Left lung (tissue), 10 donors: ENCODE results near the gene ANKRD33B. TPM values are rescaled to one million over a fixed set of nuclear protein-coding genes. Genes with fewer than 3 reads are reported as not detected.

Experiments used
- ATAC-seq: fragments of 200-7000 bp; cut with Tn5 transposase; one replicate; pipeline ENCODE4 v1.9.1; 2020; ENCODE audit warnings: moderate library complexity
- DNase-seq, 4 donors: peaks; one replicate each; pipeline ENCODE4 v3.0.0-alpha.2; 2013 to 2020
- H3K27ac ChIP-seq, 2 donors: fragments of 200-600 bp; sonication (generic) in 1 of 2; one replicate each; pipeline versions ENCODE4 v1.5.0 to v1.8.0; 2020 to 2021
- H3K27me3 ChIP-seq, 2 donors: fragments of 200-600 bp; sonication (generic) in 1 of 2; one replicate each; pipeline versions ENCODE4 v1.5.0 to v1.8.0; 2020 to 2021
- H3K36me3 ChIP-seq, 2 donors: fragments of 200-600 bp; sonication (generic) in 1 of 2; one replicate each; pipeline versions ENCODE4 v1.5.0 to v1.8.0; 2020 to 2021
- H3K4me1 ChIP-seq, 2 donors: fragments of 200-600 bp; one replicate each; pipeline ENCODE4 v1.8.0; 2021
- H3K4me3 ChIP-seq, 2 donors: fragments of 200-600 bp; sonication (generic) in 1 of 2; one replicate each; pipeline versions ENCODE4 v1.5.0 to v1.8.0; 2020 to 2021; ENCODE audit warnings: mild to moderate bottlenecking in 1 of 2
- H3K9me3 ChIP-seq, 2 donors: fragments of 200-600 bp; sonication (generic) in 1 of 2; one replicate each; pipeline versions ENCODE4 v1.5.0 to v1.8.0; 2020 to 2021
- intact Hi-C, 2 donors: fragments of 100-400 bp; cut with DNase I; formaldehyde crosslinking; loops; one replicate each; pipeline versions ENCODE4 v1.11.2 to v1.14.2; 2022
- polyA plus RNA-seq, 6 donors: library from polyadenylated mRNA; unstranded; fragments of 120-200 nt; gene quantifications; one replicate each; pipeline ENCODE4 v1.2.1, GENCODE V29; 2013; ENCODE audit not compliant: insufficient read length in 6 of 6
- total RNA-seq, 2 donors: library from RNA; stranded (reverse); fragmentation: NEBNext Ultra II Directional; extraction: Animal tissue kit (Norgen Biotek cat#: 25700); gene quantifications; one replicate each; pipeline ENCODE4 v1.2.1, GENCODE V29; 2021
- TF ChIP-seq, protein P1 (sequence below), 2 donors: fragments of 200-600 bp; sonication (generic) in 1 of 2; IDR thresholded peaks; one replicate each; pipeline versions ENCODE4 v1.5.0 to v1.8.0; 2021; ENCODE audit warnings: antibody characterized with exemption in 2 of 2
- donor health status: DM: no; HTN: yes; CAD: no.
- donor health status: DM: no; HTN: no; CAD: no.

Gene ANKRD33B
- total and polyA plus RNA-seq, 8 donors = 0.53 to 6.3 (median 0.69) TPM

GRCh38 chr5:10538103-10538788 is 25.6 kb upstream of the ANKRD33B start:
- TF ChIP-seq, protein P1, sequence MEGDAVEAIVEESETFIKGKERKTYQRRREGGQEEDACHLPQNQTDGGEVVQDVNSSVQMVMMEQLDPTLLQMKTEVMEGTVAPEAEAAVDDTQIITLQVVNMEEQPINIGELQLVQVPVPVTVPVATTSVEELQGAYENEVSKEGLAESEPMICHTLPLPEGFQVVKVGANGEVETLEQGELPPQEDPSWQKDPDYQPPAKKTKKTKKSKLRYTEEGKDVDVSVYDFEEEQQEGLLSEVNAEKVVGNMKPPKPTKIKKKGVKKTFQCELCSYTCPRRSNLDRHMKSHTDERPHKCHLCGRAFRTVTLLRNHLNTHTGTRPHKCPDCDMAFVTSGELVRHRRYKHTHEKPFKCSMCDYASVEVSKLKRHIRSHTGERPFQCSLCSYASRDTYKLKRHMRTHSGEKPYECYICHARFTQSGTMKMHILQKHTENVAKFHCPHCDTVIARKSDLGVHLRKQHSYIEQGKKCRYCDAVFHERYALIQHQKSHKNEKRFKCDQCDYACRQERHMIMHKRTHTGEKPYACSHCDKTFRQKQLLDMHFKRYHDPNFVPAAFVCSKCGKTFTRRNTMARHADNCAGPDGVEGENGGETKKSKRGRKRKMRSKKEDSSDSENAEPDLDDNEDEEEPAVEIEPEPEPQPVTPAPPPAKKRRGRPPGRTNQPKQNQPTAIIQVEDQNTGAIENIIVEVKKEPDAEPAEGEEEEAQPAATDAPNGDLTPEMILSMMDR (IDR thresholded peaks at IDR 0.05) = no peak

GRCh38 chr5:10538789-10539686 is 24.8 kb upstream of the ANKRD33B start:
- H3K9me3 ChIP-seq = no peaks in the 10 kb centered on the region
- peaks cover 0 to 23% of the 10 kb centered on the region in 2 donors for H3K27me3 ChIP-seq
- H3K4me3 ChIP-seq = no peak overlapping the region
- H3K4me1 ChIP-seq = peaks cover 0 to 30% of the 10 kb centered on the region in 2 donors
- TF ChIP-seq, protein P1 (IDR thresholded peaks at IDR 0.05) = no peak
- no peak for DNase-seq
- no peak for ATAC-seq
- H3K36me3 ChIP-seq = no peaks in the 10 kb centered on the region
- intact Hi-C loops = no loop called here
- no peak overlapping the region for H3K27ac ChIP-seq

More at GRCh38 chr5:10538103-10538788, 25.6 kb upstream of the ANKRD33B start:
- Histone ChIP-seq H3K9me3 (no peaks in the 10 kb centered on the region), H3K36me3 (no peaks in the 10 kb centered on the region), H3K4me1 (peaks cover 0 to 29% of the 10 kb centered on the region in 2 donors), H3K4me3 (no peak overlapping the region), H3K27me3 (peaks cover 0 to 31% of the 10 kb centered on the region in 2 donors), H3K27ac (no peak overlapping the region)
- DNase-seq (no peak), ATAC-seq (no peak)
- intact Hi-C loops = no loop called here

DNA sequence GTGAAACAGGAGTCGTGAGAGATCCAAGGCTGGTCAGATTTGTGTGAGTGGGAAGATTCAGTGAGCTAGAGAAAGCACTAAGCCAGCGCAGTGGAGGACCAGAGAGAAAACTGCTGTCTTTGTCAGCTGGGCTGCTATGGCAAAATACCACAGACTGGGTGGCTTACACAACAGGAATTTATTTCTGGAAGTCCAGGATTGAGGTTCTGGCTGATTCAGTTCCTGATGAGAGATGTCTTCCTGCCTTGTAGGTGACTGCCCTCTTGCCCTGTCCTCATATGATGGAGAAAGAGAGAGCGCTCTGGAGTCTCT is 24.2 kb upstream of the ANKRD33B start:
- H3K4me3 ChIP-seq = no peak overlapping the region
- H3K27ac ChIP-seq = no peak overlapping the region
- no peaks in the 10 kb centered on the region for H3K36me3 ChIP-seq
- TF ChIP-seq, protein P1 (IDR thresholded peaks at IDR 0.05) = no peak
- H3K9me3 ChIP-seq = no peaks in the 10 kb centered on the region
- peaks cover 0 to 23% of the 10 kb centered on the region in 2 donors for H3K27me3 ChIP-seq
- H3K4me1 ChIP-seq = peaks cover 0 to 30% of the 10 kb centered on the region in 2 donors
- DNase-seq (no peak), ATAC-seq (no peak)
- intact Hi-C loops = no loop called here

GRCh38 chr5:10540036-10540544 is 23.8 kb upstream of the ANKRD33B start:
- H3K27me3 ChIP-seq = peaks cover 0 to 23% of the 10 kb centered on the region in 2 donors
- ATAC-seq (no peak), DNase-seq (no peak)
- H3K9me3 ChIP-seq = no peaks in the 10 kb centered on the region
- H3K4me3 ChIP-seq = no peak overlapping the region
- TF ChIP-seq, protein P1 (IDR thresholded peaks at IDR 0.05) = no peak
- no peaks in the 10 kb centered on the region for H3K36me3 ChIP-seq
- intact Hi-C loops = no loop called here
- no peak overlapping the region for H3K27ac ChIP-seq
- peaks cover 0 to 30% of the 10 kb centered on the region in 2 donors for H3K4me1 ChIP-seq
